Lung (tissue), 12 donors: ENCODE measurements around the gene KIRREL1. TPM values are rescaled to one million over a fixed set of nuclear protein-coding genes. Genes with fewer than 3 reads are reported as not detected.

Experiments used
- ATAC-seq: fragments of 200-7000 bp; cut with Tn5 transposase; one replicate; pipeline ENCODE4 v1.9.1; 2020; ENCODE audit warnings: moderate number of reproducible peaks; ENCODE audit not compliant: insufficient read depth, low FRiP score
- DNase-seq, 3 donors: peaks; one replicate each; pipeline ENCODE4 v3.0.0-alpha.2; 2013 to 2017
- H3K27ac ChIP-seq, 2 donors: one replicate each; pipeline ENCODE4 v1.5.1; 2013; ENCODE audit warnings: mild to moderate bottlenecking in 2 of 2, moderate library complexity in 2 of 2, control low read depth in 1 of 2, inconsistent platforms in 1 of 2, low read depth in 1 of 2, low read length in 1 of 2
- H3K27me3 ChIP-seq, 3 donors: one replicate each; pipeline ENCODE4 v1.5.1; 2013; ENCODE audit warnings: low read length in 2 of 3; ENCODE audit not compliant: control insufficient read depth in 3 of 3, insufficient read depth in 3 of 3
- H3K36me3 ChIP-seq, 4 donors: one replicate each; pipeline ENCODE4 v1.5.1; 2013; ENCODE audit warnings: low read length in 4 of 4, mild to moderate bottlenecking in 1 of 4, moderate library complexity in 1 of 4; ENCODE audit not compliant: control insufficient read depth in 4 of 4, insufficient read depth in 4 of 4
- H3K4me1 ChIP-seq, 5 donors: one replicate each; pipeline ENCODE4 v1.5.1; 2013; ENCODE audit warnings: low read length in 5 of 5, mild to moderate bottlenecking in 2 of 5, moderate library complexity in 1 of 5; ENCODE audit not compliant: control insufficient read depth in 5 of 5, insufficient read depth in 5 of 5
- H3K4me3 ChIP-seq: one replicate; pipeline ENCODE4 v1.5.1; 2013; ENCODE audit warnings: mild to moderate bottlenecking, control low read depth, moderate library complexity
- H3K9ac ChIP-seq, 2 donors: one replicate each; pipeline ENCODE4 v1.5.1; 2013; ENCODE audit warnings: low read length in 2 of 2, control low read depth in 1 of 2; ENCODE audit not compliant: insufficient read depth in 1 of 2
- H3K9me3 ChIP-seq, 4 donors: one replicate each; pipeline ENCODE4 v1.5.1; 2013; ENCODE audit warnings: low read length in 3 of 4, mild to moderate bottlenecking in 1 of 4, moderate library complexity in 1 of 4; ENCODE audit not compliant: control insufficient read depth in 4 of 4, insufficient read depth in 3 of 4
- WGBS, 2 donors: extraction: QIAGEN DNeasy Blood & Tissue Kit; methylation state at CpG; one replicate each; pipeline ENCODE4 v1.1.7; 2013; 5-methylcytosine and 5-hydroxymethylcytosine counted together
- polyA plus RNA-seq, 2 donors: library from polyadenylated mRNA; stranded (reverse); fragments of 200-250 nt; gene quantifications; one replicate each; pipeline ENCODE4 v1.2.1, GENCODE V29; 2013
- total RNA-seq, 2 donors: library from RNA; depleted of rRNA in 1 of 2; stranded (reverse); fragments of >200 nt in 1 of 2; gene quantifications; one replicate each; pipeline ENCODE4 v1.2.1, GENCODE V29; 2014 to 2021
- TF ChIP-seq, protein P1 (sequence below): IDR thresholded peaks from 2 replicates; pipeline ENCODE4 v1.5.1; 2012; ENCODE audit warnings: mild to moderate bottlenecking; ENCODE audit errors: control extremely low read depth, extremely low read depth
- donor health status: control.
- donor health status: control.
- donor health status: Bipolar disorder and iron deficiency.
- donor health status: healthy.
- donor health status: DM: yes; HTN: yes; CAD: no.

The KIRREL1 gene
- total and polyA plus RNA-seq, 4 donors: 7.5 to 41.8 (median 26.5) TPM

GRCh38 chr1:158011714-158012113, 18.3 kb downstream of the KIRREL1 start:
- H3K4me1 ChIP-seq: peaks cover 0 to 71% (median 58%) of the 10 kb centered on the region in 5 donors
- H3K9me3 ChIP-seq: no peaks in the 10 kb centered on the region
- 64 to 70% methylated on average over 5 of the region's 5 CpGs for WGBS, 2 donors
- peak overlapping the region in 1 of 2 donors; percentile 30 for H3K9ac ChIP-seq
- H3K27me3 ChIP-seq: no peaks in the 10 kb centered on the region
- H3K4me3 ChIP-seq: no peak overlapping the region
- DNase-seq (peak in 1 of 3 donors; percentile 70), ATAC-seq (no peak)
- peaks cover 0 to 4% (median 0%) of the 10 kb centered on the region in 4 donors for H3K36me3 ChIP-seq
- H3K27ac ChIP-seq: peak overlapping the region; percentile 54 to 87
- TF ChIP-seq, protein P1, sequence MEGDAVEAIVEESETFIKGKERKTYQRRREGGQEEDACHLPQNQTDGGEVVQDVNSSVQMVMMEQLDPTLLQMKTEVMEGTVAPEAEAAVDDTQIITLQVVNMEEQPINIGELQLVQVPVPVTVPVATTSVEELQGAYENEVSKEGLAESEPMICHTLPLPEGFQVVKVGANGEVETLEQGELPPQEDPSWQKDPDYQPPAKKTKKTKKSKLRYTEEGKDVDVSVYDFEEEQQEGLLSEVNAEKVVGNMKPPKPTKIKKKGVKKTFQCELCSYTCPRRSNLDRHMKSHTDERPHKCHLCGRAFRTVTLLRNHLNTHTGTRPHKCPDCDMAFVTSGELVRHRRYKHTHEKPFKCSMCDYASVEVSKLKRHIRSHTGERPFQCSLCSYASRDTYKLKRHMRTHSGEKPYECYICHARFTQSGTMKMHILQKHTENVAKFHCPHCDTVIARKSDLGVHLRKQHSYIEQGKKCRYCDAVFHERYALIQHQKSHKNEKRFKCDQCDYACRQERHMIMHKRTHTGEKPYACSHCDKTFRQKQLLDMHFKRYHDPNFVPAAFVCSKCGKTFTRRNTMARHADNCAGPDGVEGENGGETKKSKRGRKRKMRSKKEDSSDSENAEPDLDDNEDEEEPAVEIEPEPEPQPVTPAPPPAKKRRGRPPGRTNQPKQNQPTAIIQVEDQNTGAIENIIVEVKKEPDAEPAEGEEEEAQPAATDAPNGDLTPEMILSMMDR: no peak

- H3K27me3 ChIP-seq: no peaks in the 10 kb centered on the region
Observed at GRCh38 chr1:158013840-158014730, 20.6 kb downstream of the KIRREL1 start.

DNA sequence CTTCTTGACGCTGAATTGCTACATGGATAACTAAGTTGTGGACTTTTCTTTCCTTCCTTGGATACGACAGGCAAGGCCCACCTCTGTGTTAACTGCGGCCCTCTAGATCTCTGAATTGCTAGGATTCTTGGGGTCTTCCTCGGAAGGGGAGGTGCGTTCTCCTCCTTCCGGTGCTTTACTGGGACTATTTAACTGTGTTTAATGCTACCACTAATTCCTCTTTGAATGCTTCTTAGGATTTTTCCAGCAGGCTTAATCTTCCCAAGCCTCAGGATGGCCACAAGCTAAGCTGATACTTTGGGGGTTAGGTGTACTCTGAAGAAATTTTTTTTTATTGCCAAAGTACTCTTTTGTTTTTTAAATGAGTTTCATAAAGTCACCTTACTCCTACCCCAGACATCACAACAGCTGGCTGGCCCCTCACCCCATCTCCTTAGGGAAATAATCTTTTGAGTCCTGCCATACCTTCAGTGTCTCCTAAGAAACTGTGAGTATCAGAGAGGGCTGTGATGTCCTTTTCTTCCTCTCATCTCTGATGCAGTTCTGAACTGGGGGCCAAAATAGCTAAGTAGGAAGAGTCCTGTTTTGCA, 21.4 kb downstream of the KIRREL1 start:
- H3K27ac ChIP-seq: no peak overlapping the region
- H3K9ac ChIP-seq: no peak overlapping the region
- ATAC-seq (no peak), DNase-seq (no peak)
- peaks cover 0 to 4% (median 0%) of the 10 kb centered on the region in 4 donors for H3K36me3 ChIP-seq
- TF ChIP-seq, protein P1: no peak
- H3K4me3 ChIP-seq: no peak overlapping the region
- 84 to 91% methylated on average over 6 of the region's 6 CpGs for WGBS, 2 donors
- H3K27me3 ChIP-seq: no peaks in the 10 kb centered on the region
- no peaks in the 10 kb centered on the region for H3K9me3 ChIP-seq
- H3K4me1 ChIP-seq: peaks cover 0 to 68% (median 52%) of the 10 kb centered on the region in 5 donors

More at GRCh38 chr1:158013840-158014730, 20.6 kb downstream of the KIRREL1 start:
- H3K36me3 ChIP-seq: peaks cover 0 to 4% (median 0%) of the 10 kb centered on the region in 4 donors
- H3K9ac ChIP-seq: no peak overlapping the region
- TF ChIP-seq, protein P1: no peak
- peaks cover 0 to 68% (median 52%) of the 10 kb centered on the region in 5 donors for H3K4me1 ChIP-seq
- H3K4me3 ChIP-seq: no peak overlapping the region
- ATAC-seq: no peak
- H3K9me3 ChIP-seq: no peaks in the 10 kb centered on the region
- H3K27ac ChIP-seq: peak overlapping the region in 1 of 2 donors; percentile 73
- WGBS, 2 donors: 75 to 76% methylated on average over 12 of the region's 12 CpGs
- peak in 2 of 3 donors; percentile 70 to 76 for DNase-seq
